Body of pancreas (tissue), 4 donors: ENCODE data around the gene ZNF532. TPM values are rescaled to one million over a fixed set of nuclear protein-coding genes. Genes with fewer than 3 reads are reported as not detected.

Source experiments
- ATAC-seq: fragments of 150-250 bp; one replicate; pipeline ENCODE4 v1.9.1; 2016
- DNase-seq, 4 donors: peaks; one replicate each; pipeline ENCODE4 v3.0.0-alpha.2; 2019
- H3K27ac ChIP-seq, 4 donors: fragments of 200-600 bp; sonication (generic); 1 replicate in 3 of 4; 2 replicates in 1 of 4; pipeline versions ENCODE4 v1.5.1 to v1.6.1; 2016 to 2019; ENCODE audit warnings: mild to moderate bottlenecking in 1 of 4, mixed read lengths in 1 of 4, moderate library complexity in 1 of 4
- H3K27me3 ChIP-seq, 2 donors: fragments of 200-600 bp; sonication (generic); one replicate each; pipeline ENCODE4 v1.6.0; 2016; ENCODE audit warnings: mild to moderate bottlenecking in 1 of 2
- H3K36me3 ChIP-seq, 2 donors: fragments of 200-600 bp; sonication (generic); replicated peaks in 1 of 2; 2 replicates each; pipeline ENCODE4 v1.5.1; 2016; ENCODE audit warnings: low read depth in 2 of 2; ENCODE audit not compliant: insufficient read depth in 1 of 2
- H3K4me1 ChIP-seq: fragments of 200-600 bp; sonication (generic); one replicate; pipeline ENCODE4 v1.6.0; 2016
- H3K4me3 ChIP-seq, 2 donors: fragments of 200-600 bp; sonication (generic); 1 replicate in 1 of 2; 2 replicates in 1 of 2; pipeline ENCODE4 v1.5.1; 2016 to 2019
- H3K9me3 ChIP-seq, 3 donors: fragments of 200-600 bp; sonication (generic); 1 replicate in 2 of 3; 2 replicates in 1 of 3; pipeline ENCODE4 v1.5.1; 2016
- CTCF ChIP-seq, 7 experiments: fragments of 450-650 bp in 4 of 7; fragments of 200-600 bp in 3 of 7; sonication (generic) in 3 of 7; IDR thresholded peaks; one replicate each; pipeline ENCODE4 v1.5.1; 2016 to 2019; ENCODE audit warnings: antibody characterized with exemption in 7 of 7
- POLR2A ChIP-seq, 3 donors: fragments of 450-650 bp; IDR thresholded peaks; one replicate each; pipeline ENCODE4 v1.6.1; 2016; ENCODE audit warnings: antibody characterized with exemption in 3 of 3, mild to moderate bottlenecking in 2 of 3
- WGBS, 2 donors: methylation state at CpG; one replicate each; pipeline ENCODE4 v1.1.5; 2017; 5-methylcytosine and 5-hydroxymethylcytosine counted together
- intact Hi-C: fragments of 100-400 bp; cut with DNase I; formaldehyde crosslinking; loops from one replicate; pipeline ENCODE4 v1.15.1; 2023
- total RNA-seq, 2 donors: library from RNA; depleted of rRNA; stranded (reverse); fragments of >200 nt; gene quantifications; one replicate each; pipeline ENCODE4 v1.1.0, GENCODE V29; 2016

Gene ZNF532
- total RNA-seq, 2 donors from 2014 or later = 12.2 to 52.1 TPM

- Histone ChIP-seq H3K36me3 (no peaks in the 10 kb centered on the region), H3K4me3 (no peak overlapping the region), H3K27me3 (no peaks in the 10 kb centered on the region), H3K9me3 (no peaks in the 10 kb centered on the region), H3K27ac (no peak overlapping the region), H3K4me1 (no peaks in the 10 kb centered on the region)
- ATAC-seq (no peak), DNase-seq (no peak)
- TF ChIP-seq CTCF (IDR thresholded peaks at IDR 0.05) (no peak), POLR2A (IDR thresholded peaks at IDR 0.05) (no peak)
- intact Hi-C loops = no loop called here
- 61 to 62% methylated on average over 5 of the region's 5 CpGs for WGBS, 2 donors
Measured at GRCh38 chr18:58927659-58928058, 63.0 kb downstream of the ZNF532 start.

DNA sequence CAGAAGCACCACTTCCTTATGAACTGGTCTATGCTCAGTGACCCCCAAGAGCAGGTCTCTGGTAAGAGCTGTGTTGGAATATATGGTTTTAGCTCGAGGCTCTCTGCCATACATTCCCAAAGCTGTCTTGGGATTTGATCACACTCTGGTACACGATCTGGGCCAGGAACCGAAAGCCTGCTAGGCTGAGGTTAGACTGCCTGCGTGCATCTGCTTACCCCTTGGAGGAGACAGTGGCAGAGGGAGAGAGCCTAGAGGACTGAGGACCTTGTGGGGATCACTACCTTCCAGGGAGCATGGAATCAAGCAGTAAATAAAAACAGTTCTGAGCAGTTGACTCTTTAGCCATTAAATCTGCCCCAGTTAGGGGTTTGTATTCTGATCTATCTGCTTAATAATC, 63.7 kb downstream of the ZNF532 start:
- intact Hi-C loops = no loop called here
- Histone ChIP-seq H3K4me1 (no peaks in the 10 kb centered on the region), H3K36me3 (no peaks in the 10 kb centered on the region), H3K27me3 (no peaks in the 10 kb centered on the region), H3K9me3 (no peaks in the 10 kb centered on the region), H3K27ac (no peak overlapping the region), H3K4me3 (no peak overlapping the region)
- no peak for ATAC-seq
- TF ChIP-seq POLR2A (IDR thresholded peaks at IDR 0.05) (no peak), CTCF (IDR thresholded peaks at IDR 0.05) (no peak)
- no peak for DNase-seq
- WGBS, 2 donors = 60 to 71% methylated on average over 4 of the region's 4 CpGs

- intact Hi-C loops = no loop called here
- no peak overlapping the region for H3K4me3 ChIP-seq
- ATAC-seq (no peak), DNase-seq (no peak)
- H3K9me3 ChIP-seq = no peaks in the 10 kb centered on the region
- no peaks in the 10 kb centered on the region for H3K4me1 ChIP-seq
- TF ChIP-seq CTCF (IDR thresholded peaks at IDR 0.05) = no peak
- no peak for TF ChIP-seq POLR2A (IDR thresholded peaks at IDR 0.05)
- 65 to 79% methylated on average over 6 of the region's 6 CpGs for WGBS, 2 donors
- H3K27ac ChIP-seq = no peak overlapping the region
- no peaks in the 10 kb centered on the region for H3K36me3 ChIP-seq
- no peaks in the 10 kb centered on the region for H3K27me3 ChIP-seq
Measured at GRCh38 chr18:58929206-58929605, 64.5 kb downstream of the ZNF532 start.

GRCh38 chr18:58934356-58934755, 69.7 kb downstream of the ZNF532 start:
- ATAC-seq (no peak), DNase-seq (no peak)
- H3K4me1 ChIP-seq = no peaks in the 10 kb centered on the region
- H3K9me3 ChIP-seq = no peaks in the 10 kb centered on the region
- H3K27ac ChIP-seq = no peak overlapping the region
- WGBS, 2 donors = 75 to 81% methylated on average over 9 of the region's 9 CpGs
- intact Hi-C loops = no loop called here
- H3K36me3 ChIP-seq = no peaks in the 10 kb centered on the region
- no peak overlapping the region for H3K4me3 ChIP-seq
- no peak for TF ChIP-seq CTCF (IDR thresholded peaks at IDR 0.05)
- no peak for TF ChIP-seq POLR2A (IDR thresholded peaks at IDR 0.05)
- H3K27me3 ChIP-seq = no peaks in the 10 kb centered on the region

GRCh38 chr18:58934933-58935577, 70.4 kb downstream of the ZNF532 start:
- H3K27ac ChIP-seq = no peak overlapping the region
- ATAC-seq (no peak), DNase-seq (no peak)
- H3K36me3 ChIP-seq = no peaks in the 10 kb centered on the region
- intact Hi-C loops = no loop called here
- H3K4me1 ChIP-seq = no peaks in the 10 kb centered on the region
- 75 to 78% methylated on average over 3 of the region's 3 CpGs for WGBS, 2 donors
- H3K4me3 ChIP-seq = no peak overlapping the region
- TF ChIP-seq CTCF (IDR thresholded peaks at IDR 0.05) (no peak), POLR2A (IDR thresholded peaks at IDR 0.05) (no peak)
- no peaks in the 10 kb centered on the region for H3K27me3 ChIP-seq
- no peaks in the 10 kb centered on the region for H3K9me3 ChIP-seq
